T-helper 2 cell treated with Interferon-gamma antibody and Interleukin-4, amounts not matched to agents 100 ng/mL and 5 ng/mL, for 36 hours (primary cell): ENCODE results near the gene AKR7A2. TPM values are rescaled to one million over a fixed set of nuclear protein-coding genes. Genes with fewer than 3 reads are reported as not detected.
"Not testable (repeated sequence)": the region's sequence is repeated elsewhere in the genome, so short reads cannot be mapped to it uniquely, and the experiment has no call there.

Source experiments
- intact Hi-C: fragments of 100-400 bp; cut with micrococcal nuclease; formaldehyde crosslinking; loops from one replicate; pipeline ENCODE4 v1.15.1; 2023
- total RNA-seq: library from RNA; stranded (reverse); gene quantifications from 2 replicates; pipeline ENCODE4 v1.2.3, GENCODE V29; 2022

AKR7A2 gene
- total RNA-seq, 1 donor from 2014 or later: 34.1 TPM

DNA sequence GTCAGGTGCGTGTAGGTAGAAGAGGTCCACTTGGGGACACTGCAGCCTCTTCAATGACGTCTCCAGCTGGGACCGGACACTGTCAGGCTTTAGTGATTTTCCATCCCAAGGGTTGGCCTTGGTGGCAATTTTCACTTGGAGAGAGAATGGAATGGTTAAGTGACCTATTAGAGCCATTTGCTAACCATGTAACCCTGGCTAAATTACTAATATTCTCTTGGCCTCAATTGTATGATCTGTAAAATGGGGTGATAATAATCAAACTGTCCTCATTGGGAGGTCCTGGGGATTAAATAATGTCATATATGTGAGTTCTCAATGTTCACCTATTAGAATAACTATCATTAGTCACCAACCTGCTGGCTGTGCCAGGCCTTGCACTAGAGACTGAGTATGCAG lies 3.4 kb downstream of the AKR7A2 start:
- intact Hi-C loops: no loop called here

- intact Hi-C loops: no loop called here
Measured at GRCh38 chr1:19307794-19308508, 4.0 kb downstream of the AKR7A2 start.

DNA sequence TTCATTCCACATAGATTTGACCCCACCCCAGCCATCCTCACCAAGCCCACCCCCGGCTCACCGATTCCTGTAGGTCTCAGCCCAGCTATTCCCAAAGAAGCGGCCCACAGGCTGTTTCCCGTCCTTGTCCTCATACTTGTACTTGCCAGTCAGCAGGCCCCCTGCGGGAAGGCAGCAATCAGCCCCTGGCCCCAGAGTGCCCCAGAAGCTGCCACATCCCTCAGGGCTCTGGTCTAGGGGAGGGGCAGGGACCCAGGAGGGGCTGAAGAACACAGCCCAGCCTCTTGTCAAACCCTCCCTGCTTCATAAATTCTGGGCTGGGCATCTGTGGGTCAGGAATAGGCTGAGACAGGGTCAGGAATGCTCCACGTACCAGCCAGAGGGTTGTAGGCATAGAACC lies 5.0 kb downstream of the AKR7A2 start:
- intact Hi-C loops: no loop called here

DNA sequence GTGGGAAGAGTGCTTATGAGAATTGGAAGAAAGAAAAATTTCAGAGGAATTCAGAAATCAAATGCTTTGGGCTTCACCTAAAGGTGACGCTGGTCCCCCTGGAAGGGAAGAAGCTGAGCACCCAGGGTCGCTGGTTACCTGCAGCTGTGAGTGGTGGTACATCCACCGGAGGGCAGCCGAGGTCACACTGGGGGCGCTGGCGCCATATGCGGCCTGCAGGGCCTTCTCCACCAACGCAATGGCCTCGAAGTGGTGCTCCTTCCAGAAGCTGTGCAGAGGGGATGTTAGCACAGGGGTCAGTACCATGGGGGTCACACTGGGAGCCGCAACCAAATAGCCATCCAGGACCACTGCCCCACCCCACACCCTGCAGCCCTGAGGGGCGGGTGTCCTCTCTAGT lies 6.1 kb downstream of the AKR7A2 start:
- intact Hi-C loops: no loop called here

GRCh38 chr1:19304081-19304480 lies 7.9 kb downstream of the AKR7A2 start:
- intact Hi-C loops: not testable (repeated sequence)

- intact Hi-C loops: no loop called here
Measured at GRCh38 chr1:19300211-19300610, 11.7 kb downstream of the AKR7A2 start.

DNA sequence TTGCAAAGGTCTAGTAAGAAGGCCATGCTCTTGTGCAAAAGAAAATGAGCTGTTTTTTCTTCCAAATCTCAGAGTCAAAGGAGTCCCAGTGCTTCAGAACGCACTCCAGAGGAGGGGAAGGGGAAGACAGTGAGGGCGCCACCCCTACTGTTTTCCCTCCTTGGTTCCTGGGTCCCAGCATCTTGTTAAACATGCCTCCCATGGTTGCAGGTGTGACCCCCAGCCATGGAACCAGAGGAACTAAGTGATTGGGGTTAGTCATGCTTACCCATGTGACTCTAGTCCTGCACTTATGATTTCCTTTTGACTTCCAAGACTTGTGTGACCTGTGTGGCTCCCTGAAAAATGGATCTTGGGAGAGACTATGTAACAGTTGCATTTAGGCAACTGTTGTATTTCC lies 17.3 kb downstream of the AKR7A2 start:
- intact Hi-C loops: no loop called here

GRCh38 chr1:19289244-19289643 lies 22.7 kb downstream of the AKR7A2 start:
- intact Hi-C loops: no loop called here

DNA sequence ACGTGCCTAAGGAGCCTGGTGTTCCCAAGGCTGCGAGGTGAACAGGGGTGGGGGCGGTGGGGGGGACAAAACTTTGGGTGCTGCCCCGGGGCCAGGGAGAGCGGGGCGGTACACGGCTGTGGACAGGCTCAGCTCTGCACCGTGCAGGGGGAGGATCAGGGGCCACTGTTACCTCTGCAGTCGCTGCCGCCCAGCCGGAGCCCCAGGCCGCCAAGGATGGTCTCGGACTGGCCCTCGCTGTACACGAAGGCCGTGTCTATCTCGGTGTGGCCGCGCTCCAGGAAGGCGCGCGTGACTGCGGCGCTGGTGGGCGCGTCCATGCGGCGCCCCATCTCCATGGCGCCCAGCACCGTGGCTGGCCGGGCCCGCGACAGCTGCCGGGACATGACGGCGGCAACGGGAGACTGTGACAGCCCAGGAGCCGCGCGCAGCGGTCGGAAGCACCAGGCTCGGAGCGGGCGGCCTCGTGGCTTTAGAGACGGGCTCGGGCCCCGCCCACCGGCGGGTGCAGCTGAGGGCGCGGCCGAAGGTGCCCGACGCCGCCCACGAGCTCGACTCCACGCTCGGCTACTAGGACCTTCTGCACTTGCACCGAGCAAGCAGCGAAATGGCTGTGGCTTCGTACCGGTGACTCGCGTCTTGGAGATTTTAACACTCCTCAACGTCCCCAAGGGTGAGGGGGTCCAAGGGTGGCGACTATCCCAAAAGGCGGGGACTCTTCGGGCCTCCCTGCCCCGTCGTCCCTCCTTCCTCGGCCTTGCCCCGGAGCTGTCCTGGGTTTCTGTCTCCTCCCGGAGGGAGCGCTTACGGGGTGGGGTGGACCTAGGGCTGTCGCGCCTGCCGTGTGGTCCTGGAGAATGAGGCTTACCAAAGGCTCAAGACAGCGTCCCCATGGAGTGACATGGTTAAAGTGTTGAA lies 23.4 kb downstream of the AKR7A2 start, which contains the start of gene AKR7A3:
Gene AKR7A3 (minus strand): TSS at position 447 of the 918 bp plus-strand sequence. CDS start 61 bp downstream, at position 386.
- intact Hi-C loops: not testable (repeated sequence)

- intact Hi-C loops: no loop called here
Measured at GRCh38 chr1:19287436-19288185, 24.3 kb downstream of the AKR7A2 start.

DNA sequence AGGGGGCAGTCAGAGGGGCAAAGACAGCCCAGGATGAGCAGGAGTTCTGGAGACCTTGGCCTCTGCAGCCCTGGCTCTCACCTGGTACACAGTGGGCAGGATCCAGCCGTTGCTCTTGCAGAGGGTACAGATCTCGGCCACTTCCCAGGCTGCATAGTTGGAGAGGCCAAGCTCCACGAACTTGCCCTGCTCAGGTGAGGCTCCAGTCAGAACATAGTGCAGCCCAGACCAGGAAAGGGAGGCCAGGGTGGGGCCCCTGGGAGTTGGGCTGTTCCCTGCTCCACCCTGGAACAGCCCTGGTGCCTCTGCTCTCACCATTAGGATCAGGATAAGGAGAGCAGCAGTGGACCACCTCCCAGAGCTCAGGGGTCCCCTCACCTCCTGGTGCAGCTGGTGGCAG lies 26.1 kb downstream of the AKR7A2 start:
- intact Hi-C loops: not testable (repeated sequence)

GRCh38 chr1:19285366-19285765 lies 26.6 kb downstream of the AKR7A2 start:
- intact Hi-C loops: not testable (repeated sequence)

DNA sequence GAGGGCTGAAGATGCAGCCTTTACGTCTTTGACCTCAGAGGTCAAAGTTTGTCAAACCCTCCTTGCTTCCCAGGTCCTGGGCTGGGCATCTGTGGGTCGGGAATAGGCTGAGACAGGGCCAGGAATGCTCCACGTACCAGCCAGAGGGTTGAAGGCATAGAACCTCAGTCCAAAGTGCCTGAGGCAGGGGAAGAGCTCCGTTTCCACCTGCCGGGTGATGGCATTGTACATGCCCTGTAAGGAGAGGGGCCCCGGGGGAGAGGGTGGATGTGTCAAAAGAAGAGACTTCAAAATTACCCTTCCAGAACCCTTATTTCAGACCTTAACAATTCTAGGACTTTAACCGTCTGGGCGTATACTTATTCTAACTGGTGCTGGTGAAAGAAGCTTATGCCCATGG lies 27.1 kb downstream of the AKR7A2 start:
- intact Hi-C loops: no loop called here

- intact Hi-C loops: no loop called here
Measured at GRCh38 chr1:19283891-19284290, 28.1 kb downstream of the AKR7A2 start.

DNA sequence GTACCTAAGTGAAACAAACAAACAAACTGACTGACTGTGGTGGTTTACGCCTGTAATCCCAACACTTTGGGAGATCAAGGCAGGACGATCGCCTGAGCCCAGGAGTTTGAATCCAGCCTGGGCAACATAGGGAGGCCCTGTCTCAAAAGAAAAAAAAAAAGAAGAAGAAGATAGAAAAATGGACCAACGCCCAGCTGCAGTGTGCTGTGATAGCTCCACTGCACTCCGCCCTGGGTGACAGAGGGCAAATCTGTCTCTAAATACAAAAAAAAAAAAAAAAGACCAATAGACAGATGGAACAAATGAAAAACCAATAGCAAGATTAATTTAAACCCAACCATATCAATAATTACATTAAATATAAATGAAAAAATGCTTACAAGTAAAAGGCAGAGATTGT lies 37.3 kb downstream of the AKR7A2 start:
- intact Hi-C loops: no loop called here

GRCh38 chr1:19273844-19274531 lies 38.0 kb downstream of the AKR7A2 start:
- intact Hi-C loops: not testable (repeated sequence)

GRCh38 chr1:19273106-19273843 lies 38.7 kb downstream of the AKR7A2 start:
- intact Hi-C loops: no loop called here

- intact Hi-C loops: no loop called here
Measured at GRCh38 chr1:19272064-19272463, 39.9 kb downstream of the AKR7A2 start.

GRCh38 chr1:19270343-19270730 lies 41.6 kb downstream of the AKR7A2 start:
- intact Hi-C loops: not testable (repeated sequence)
